HG02840 (cell line): ENCODE measurements around the gene RGS6.
A peak's percentile ranks its signal among the peaks of the same experiment; 100 is the strongest.

Experiments used
- ATAC-seq: cut with Tn5 transposase; IDR thresholded peaks from one replicate; pipeline ENCODE4 v1.9.1; 2021; ENCODE audit warnings: mild to moderate bottlenecking, moderate library complexity, moderate number of reproducible peaks; ENCODE audit not compliant: unreplicated experiment, low FRiP score

The RGS6 gene

DNA sequence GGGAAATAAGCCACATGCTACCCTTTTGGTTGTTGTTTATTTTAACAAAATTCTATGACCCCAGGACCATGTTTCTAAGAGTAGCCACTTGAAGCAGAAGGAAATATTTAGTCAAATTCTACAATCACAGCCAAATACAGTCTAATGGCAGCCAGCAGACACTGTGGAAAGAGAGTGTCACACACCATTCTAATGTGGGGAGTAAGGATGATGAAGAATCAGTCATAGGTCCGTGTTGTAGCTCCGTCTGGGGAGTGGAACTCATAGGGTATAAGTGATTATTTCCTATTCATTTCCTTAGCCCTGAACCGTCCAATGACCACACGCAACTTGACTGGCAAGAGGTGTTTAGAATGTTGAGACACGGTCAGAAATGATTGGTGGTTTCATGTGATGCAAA is 500.5 kb downstream of the RGS6 start:
- no peak for ATAC-seq

DNA sequence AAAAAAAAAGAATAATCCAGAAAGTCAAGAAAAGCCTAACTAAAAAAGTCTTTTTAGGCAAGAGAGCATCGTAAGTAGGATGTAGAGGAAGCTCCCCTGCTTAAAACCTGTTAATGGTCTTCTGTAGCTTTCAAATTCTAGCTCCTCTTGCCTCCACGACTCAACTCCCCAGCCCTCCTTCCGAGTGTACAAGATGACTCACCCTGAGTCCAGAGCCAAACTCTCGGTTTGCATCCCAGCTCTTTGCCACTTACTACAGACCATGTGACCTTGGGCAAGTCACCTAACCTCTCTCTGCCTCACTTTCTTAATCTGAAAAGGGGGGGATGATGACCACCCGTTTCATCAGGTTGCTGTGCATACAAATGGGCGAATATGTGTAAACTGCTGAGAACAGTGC is 501.3 kb downstream of the RGS6 start:
- no peak for ATAC-seq

DNA sequence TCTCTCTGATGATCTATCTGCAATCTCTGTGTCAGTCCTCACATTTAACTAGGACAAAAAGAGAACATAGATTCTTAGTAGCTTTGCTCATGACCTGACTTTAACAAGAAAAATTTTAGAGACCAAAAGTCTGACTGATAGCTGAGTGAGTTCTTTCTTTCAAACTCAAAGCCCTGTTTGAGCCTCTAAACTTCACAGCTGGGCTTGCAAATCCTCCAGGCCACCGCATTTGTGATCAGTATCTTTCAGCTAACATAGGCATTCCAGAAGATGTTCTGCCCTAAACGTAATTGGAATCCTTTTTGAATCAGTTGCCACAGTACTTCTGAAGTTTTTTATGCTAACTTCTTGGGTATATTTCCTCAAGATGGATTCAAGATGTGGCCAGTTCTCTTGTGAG is 502.6 kb downstream of the RGS6 start:
- ATAC-seq = no peak

DNA sequence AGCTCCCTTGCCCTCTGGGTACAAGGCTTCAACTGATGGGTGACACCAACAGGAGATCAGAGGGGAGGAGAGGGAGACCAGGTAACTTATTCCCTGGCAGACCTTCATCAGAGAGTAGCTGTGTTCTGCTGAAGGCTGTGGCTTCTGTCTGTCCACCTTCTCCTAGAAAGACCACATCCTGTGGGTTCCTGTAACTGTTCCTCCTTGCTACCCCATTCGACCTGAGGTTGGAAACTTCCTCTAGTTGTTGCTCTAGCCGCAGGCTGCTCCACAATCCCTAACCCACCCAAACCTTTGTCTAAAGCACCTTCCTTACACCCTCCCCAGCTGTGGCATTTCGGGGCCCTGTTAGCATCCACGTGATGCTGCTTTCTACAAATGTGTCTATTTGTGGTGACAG is 507.5 kb downstream of the RGS6 start:
- ATAC-seq = no peak

DNA sequence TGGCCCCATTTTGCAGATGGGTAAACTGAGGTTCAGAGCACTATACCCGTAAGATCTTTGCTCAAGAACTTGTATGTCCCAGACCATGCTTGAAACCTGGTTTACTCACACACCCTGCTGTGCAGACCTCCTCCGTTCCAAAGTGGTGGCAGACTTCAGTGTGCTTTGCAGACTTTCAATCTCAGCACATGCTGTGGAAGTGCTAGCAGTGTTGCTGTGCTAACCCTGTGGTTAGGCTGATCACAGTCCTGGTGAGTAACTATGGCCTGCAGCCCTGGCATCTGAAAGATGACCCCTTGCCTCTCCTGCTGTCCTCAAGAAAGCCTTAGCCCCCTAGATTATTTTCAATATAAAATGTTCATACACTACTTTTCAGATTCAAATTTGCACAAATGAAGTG is 511.0 kb downstream of the RGS6 start:
- ATAC-seq = no peak

DNA sequence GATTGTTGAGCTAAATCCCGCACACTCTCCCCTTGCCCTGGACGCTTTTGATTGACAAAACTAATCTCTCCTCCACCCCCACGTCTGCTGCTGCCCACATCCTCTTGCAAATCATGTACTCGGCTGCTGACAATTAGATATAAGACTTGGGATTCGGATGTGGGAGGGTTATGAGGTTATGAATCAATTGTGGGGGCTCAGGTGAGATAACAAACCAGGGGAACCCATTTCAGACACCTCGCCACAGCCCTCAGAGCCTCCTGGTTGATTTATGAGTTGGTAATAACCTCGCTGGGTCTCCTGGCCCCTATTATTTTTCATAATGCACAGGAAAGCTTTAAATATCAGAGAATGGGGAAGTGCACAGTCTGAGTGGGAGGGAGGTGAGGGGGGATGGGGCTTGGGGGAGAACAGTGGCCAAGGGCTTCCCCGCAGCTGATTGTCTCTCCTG is 511.8 kb downstream of the RGS6 start:
- ATAC-seq = no peak

DNA sequence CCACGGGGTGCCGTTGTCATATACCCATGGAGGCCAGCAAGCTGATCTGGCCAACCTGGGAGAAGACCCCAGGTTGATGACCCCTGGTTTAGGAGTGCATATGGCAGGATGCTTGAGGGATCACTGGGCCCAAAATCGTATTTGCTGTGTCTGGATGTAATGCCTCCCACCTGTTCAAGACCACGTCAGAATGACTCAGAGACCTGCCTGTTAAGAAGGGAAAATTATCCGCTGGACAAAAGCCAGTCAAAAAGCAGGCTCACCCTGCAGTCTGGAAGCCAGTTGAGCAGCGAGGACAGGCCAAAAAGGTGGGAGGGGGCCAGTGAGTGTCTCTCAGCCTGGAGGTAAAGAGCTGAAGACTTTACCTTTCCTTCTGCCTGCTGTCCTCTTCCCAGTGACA is 512.5 kb downstream of the RGS6 start:
- ATAC-seq = no peak

DNA sequence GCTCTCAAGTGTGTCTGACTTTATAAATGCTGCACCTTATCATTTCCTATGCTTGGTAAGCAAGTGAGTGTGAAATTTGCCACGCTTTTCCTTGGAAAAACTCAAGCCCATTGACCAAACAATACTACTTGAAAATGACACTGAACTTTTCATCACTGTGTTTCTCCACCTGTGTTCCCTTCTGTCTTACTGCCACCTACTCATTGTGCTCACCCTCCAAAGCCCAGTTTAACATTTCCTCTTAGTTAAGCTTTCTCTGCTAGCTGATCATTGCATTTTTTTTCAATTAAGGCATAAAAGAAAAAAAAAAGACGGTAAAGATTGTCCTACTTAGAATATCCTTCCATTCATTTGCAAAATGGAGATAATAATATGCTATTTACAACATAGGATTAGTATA is 516.0 kb downstream of the RGS6 start:
- no peak for ATAC-seq

DNA sequence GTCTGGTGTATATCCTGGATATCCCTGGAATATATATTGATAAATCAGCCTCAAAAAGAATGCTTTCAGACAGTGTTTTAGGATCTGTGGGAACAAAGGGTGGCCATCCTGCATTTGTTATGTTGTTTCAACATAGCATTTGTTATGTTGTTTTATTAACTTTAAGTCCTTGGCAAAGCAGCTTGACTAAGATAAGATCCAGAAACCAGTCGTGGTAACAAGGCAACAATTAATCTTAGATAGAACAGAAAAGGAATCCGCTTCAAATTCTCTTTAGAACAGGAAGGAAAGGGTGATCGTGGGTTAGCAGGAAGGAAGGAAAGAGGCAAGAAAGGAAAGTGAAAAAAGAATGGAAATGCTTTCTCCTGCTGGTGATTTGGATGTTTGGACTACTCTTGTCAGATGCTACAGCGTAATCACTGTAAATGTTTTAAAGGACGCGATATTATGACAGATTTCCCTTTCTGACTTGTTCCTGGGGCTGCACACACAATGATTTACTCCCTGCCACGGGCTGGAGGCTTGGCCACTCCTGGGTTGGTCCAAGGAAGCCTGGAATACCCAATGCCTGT is 518.3 kb downstream of the RGS6 start:
- no peak for ATAC-seq

DNA sequence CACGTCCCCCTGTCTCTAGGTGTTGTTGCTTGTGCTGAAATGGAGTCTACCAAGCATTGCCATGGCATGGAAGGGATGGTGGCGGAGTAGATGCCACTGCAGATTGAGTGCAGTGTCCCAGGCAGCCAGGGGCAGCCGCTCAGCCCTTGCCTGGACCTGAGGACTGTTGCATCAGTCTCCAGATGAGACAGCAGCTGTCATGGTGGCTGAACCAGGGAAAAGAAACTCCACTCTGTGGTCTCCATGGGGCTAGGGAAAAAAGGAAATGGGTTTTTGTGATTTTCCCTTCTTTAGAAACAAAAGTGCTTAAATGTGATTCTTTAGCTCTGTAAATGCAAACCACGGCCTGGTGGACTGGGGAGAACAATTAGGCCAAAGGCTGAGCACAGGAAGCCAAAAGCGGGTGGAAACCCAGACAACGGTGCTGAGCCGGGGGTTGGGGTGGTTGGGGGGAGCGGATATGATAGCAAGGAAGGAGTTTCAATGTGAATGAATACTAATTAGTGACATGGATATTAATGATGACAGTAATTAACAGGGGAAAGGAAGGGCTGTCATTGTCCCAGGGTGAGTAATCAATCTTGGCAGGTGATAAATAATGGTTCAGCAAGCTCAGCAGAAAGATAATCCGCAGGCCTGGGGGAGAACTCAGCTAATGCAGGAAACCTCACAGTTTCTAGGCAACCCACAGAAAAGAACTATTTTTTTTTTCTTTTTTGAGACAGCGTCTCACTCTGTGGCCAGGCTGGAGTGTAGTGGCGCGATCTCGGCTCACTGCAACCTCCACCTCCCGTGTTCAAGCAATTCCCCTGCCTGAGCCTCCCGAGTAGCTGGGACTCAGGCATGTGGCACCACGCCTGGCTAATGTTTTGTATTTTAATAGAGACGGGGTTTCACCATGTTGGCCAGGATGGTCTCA is 519.1 kb downstream of the RGS6 start:
- no peak for ATAC-seq

DNA sequence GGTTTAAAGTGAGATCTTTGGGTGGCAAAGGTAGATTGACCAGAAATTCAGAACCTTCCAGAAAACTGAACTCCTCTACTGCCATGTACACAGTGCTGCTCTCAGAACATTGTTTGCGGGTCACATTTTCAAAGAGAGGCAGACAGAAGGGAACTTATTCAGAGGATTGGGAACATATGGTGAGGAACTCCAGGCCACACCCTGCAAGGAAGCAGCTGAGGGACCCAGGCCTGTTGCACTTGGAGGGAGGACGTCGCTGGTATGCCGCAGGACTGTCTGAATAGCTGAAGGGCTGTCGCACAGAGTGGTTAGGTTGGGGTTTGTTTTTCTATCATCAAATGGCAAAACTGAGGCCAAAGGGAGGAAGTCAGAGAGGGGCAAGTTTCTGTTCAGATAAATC is 520.5 kb downstream of the RGS6 start:
- no peak for ATAC-seq

DNA sequence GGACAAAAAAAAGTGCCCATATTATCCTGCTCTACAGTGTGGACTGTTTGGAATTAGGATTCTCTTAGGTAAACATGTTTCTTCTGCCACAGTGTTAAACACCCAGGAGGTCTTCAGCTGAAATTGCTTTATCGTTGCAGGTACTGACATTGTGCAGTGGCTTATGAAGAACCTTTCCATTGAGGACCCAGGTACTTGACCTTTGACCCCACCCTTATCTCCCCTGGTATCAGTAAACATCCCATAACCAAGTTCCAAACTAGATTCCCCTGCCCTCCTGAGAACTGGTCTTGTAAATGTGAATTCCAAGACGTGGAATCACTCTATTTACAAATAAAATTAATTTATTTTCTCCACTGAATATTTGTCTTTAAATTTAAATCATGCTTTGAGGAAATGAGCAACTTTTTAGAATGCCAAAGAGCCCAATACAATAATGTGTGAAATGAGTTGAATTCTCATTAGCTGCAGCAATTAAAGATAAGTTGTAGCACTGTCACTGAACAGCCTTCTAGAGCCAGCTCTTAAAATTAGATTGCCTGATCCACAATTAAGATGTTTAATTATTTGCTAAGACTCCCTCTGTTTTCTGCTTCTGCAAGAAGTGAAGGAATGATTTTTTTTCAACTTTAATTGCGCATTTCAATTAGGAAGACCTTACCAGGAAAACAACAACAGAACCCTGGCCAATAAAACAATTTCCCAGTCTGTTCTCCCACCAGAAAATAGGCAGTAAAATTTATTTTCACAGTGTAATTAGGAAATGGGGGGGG is 522.3 kb downstream of the RGS6 start:
- no peak for ATAC-seq

DNA sequence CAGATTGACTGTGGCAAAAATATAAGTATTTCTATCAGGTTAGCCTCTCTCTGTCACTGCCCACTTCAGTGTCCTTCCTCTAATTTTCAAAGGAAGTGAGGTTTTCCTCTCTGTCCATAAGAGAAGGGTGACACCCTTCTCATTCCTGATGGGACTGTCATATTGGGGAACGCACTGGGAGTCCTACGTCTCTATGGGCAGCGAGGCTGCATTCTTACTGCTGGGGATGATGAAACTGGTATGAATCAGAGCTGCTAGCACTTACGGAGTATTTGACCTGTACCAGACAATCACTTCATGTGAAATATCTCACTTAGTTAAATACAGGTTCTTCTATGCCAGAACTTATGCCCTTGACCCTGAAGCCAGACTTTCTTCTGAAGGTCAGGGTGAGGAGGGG is 525.4 kb downstream of the RGS6 start:
- ATAC-seq = no peak

DNA sequence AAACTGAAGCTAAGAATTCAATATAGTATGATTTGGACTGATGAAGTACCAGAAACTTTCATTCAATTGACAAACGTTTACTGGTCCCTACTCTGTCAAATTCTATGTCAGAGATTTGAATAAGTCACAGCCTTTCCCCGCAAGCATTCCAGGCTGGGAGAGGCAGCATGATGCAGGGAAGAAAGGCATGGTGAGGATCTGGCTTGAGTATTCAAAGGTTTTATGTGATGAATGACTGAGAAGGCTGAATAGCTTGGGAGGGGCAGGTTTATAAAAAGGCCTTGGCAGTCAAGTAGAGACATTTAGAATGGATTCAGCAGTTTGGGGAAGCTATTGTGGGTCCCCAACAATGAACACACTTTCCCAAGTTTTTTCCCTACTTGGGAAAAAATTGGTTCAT is 529.8 kb downstream of the RGS6 start:
- ATAC-seq = no peak

DNA sequence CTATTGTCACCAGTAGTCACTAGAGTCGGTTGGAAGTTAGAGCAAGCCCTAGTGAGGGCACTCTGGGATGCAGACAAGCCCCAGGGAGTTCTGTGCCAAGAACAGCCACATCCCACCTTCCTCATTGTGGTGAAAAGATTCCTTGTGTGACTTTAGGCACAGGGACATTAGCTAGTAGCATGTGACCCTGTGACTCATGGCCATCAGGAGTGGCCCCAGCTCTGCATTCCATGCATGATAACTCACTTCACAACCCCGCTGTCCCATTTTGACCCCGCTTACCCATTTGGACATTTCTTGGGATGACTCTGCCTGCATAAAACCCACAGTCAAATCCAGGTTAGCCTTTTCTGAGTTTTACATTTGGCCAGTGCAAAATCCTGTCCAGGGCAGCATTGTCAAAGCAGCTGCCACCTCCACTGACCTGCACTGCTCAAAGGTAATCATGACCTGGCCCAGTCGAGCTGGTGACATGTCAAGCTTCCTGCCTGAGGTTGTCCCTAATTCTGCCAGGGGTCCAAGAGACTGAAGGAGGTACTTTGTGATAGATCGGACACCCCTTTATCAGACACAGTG is 531.1 kb downstream of the RGS6 start:
- ATAC-seq = no peak

DNA sequence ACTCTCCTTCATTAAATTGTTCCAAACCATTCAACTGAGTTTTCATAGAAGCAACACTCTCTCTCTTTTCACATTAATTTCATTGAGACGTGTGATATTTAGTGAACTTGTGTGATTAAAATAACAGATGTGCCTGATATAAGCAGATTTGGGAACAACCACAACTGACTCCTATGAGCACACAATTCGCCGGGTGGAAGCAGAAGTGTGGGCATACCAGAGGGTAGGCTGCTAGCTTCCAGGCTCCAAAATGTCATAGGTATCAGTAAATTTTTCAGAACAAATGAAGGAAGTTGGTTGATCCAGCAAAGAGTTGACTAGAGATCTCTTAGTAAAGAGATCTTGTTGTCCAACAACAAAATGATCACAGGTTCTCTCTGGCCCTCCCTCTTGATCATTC is 532.0 kb downstream of the RGS6 start:
- no peak for ATAC-seq

DNA sequence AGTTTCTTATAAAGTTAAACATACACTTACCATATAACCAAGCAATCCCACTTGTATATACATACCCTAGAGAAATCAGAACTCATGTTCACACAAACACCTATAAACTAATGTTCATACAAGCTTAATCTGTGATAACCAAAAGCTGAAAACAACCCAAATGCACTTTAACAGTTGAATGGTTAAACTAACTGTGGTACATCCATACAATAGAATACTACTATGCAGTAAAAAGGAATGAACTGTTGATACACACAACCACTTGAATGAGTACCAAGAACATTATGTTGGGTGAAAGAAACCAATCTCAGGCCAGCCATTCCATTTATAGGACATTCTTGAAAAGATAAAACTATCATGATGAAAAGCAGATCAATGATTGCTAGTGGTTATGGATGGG is 534.1 kb downstream of the RGS6 start:
- no peak for ATAC-seq

DNA sequence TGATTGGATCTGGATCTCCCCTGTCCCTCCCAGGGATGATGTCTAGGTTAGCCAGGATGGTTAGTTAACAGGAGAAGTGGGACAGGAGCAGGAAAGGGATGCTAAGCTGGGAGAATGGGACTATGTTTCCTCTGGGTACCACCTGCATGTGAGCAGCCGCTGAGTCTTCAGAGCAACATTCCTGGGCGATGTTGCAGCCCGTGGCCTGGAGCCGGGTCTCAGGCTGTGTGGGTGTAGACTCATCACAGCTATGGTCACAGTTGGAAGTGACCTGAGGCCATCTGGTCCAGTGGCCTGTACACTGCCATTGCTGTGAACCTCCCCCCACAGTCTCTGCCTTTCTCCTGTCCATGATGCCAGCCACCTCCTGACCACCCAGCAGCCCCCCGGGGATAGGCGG is 539.1 kb downstream of the RGS6 start:
- no peak for ATAC-seq

DNA sequence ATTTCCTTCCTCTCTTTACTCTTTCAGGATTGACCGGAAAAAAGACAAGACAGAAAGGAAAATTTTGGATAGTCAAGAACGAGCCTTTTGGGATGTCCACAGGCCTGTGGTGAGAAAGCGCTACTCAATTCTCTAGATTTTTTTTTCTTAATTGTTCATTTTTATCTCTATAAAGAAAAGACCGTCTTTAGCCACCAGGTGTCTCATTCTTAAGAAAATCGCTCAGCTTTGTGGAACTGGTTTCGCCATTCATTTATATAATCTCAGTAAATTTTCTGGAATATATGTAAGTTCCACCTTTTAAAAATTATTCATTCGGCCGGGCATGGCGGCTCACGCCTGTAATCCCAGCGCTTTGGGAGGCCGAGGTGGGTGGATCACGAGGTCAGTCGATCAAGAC is 540.6 kb downstream of the RGS6 start:
- ATAC-seq = no peak

DNA sequence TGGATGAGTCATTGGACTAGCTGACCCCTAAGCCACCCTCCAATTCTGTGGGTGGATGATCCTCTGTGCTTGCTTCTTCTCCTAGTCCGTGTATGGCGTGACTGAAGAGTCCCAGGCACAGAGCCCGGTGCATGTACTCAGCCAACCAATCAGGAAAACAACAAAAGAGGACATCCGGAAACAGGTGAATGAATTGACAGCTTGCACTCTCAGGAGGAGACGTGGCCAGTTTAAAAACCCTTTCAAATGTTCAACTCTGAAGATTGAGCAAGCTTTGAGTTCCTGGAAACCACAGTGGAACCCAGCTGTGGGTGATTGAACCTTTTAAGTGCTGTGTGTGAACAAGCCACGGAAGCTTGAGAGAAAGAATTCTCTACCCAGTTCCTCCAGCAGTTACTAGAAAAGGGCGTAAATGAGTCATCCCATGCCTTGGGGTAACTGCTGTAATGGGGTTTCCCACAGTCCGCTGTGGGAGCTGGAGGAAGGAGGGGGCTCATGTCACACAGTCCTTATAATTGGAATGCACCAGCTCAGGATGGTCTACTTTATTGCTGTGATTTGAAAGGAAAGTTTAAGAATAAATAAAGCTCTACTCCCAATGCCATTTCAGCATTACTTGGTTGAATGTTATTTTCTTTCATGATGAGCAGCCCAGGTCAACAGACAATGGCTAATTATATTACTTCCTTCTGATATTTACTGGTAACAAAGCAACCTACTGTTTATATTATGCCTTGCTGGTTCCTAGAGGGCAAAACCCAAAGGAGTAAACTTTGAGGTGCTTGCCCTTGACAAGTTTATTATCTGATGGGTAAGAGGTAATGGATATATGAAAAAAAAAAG is 544.6 kb downstream of the RGS6 start:
- peak; percentile 84 for ATAC-seq
